Forelimb muscle (tissue), 1 donor: Measurements from ENCODE around the gene OR7G1. TPM values are rescaled to one million over a fixed set of nuclear protein-coding genes. Genes with fewer than 3 reads are reported as not detected.
A peak's percentile ranks its signal among the peaks of the same experiment; 100 is the strongest.

Experiments used
- DNase-seq: peaks from one replicate; pipeline ENCODE4 v3.0.0-alpha.2; 2013; ENCODE audit warnings: low read depth
- polyA plus RNA-seq: library from polyadenylated mRNA; unstranded; fragments of 120-200 nt; gene quantifications from one replicate; pipeline ENCODE4 v1.2.1, GENCODE V29; 2013; ENCODE audit not compliant: insufficient read length

The OR7G1 gene
- polyA plus RNA-seq, result not detected

- DNase-seq, result no peak
Observed at GRCh38 chr19:9115307-9115813, at the start of gene OR7G1. Gene OR7G1 (minus strand): TSS chr19:9115763. CDS start chr19:9115763, 0 bp downstream.

DNA sequence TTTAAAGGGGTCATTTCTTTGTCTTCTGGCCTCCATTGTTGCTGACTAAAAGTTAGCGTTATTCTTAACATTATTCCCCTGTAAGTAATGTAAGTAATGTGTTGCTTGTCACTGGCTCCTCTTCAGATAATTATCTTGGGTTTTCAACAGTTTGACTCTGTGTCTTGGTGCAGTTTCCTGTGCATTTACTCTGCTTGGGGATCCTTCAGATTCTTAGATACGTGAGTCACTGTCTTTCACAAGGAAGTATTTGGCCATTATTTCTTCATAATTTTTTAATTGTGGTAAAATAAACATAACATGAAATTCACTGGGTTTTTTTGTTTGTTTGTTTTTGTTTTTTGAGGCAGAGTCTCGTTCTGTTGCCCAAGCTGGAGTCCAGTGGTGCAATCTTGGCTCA, 49.7 kb upstream of the OR7G1 start:
- DNase-seq, result no peak

DNA sequence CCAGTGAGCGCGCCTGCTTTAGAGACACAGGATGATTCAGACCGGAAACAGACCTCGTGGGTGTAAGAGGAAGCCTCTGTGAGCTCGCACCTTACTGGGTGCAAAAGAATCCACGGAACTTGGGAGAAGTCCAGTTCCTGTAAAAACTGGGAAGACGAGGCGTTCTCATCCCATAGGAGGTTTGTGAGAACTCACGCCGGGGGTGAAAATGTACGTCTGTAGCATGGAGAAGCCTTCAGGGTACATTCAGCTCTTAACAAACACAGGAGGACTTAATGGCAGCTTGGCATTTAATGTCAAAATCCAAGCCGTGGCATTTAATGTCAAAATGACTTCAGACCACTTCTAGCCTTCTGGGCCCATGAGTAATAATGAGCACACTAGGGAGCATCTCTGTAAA, 45.9 kb upstream of the OR7G1 start:
- no peak for DNase-seq

- no peak for DNase-seq
Observed at GRCh38 chr19:9159891-9160290, 44.3 kb upstream of the OR7G1 start.

DNA sequence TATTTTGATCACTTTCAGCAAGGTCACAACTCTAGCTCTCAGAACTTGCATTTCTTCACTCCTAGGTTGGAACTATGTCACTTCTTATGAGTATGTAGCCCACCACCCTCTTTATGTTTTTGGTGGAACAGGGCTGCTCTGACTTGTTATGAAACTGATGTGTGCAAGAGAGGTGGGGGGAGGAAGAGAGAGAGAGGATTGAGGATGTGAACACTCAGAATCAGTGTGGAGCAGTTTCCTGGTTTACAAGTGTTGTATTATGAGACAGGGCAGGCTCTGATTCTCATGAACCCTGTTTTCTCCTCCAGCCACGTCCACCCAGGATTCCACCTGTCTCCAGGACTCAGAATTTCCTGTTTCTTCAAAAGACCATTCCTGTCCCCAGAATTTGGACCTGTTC, 40.7 kb upstream of the OR7G1 start:
- no peak for DNase-seq

- no peak for DNase-seq
Observed at GRCh38 chr19:9155591-9155990, 40.0 kb upstream of the OR7G1 start.

DNA sequence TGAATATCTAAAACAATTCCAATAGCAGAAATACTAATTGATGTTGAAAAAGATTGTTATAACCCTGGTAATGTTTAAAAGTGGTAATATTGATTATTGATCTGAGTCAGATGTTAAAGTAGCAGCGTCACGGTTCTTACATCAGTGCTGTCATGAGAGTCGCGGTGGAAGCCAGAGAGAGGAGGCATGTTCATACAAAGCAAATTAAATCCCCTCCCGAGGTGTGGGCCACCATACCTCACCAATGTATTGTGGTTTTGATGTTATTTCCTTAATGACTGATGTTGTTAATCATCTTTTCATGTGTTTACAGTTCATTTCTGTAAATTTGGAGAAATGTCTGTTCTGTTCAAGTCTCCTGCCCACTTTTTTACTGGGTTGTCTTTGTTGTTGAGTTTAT, 35.8 kb upstream of the OR7G1 start:
- DNase-seq, result no peak

GRCh38 chr19:9150650-9151049, 35.1 kb upstream of the OR7G1 start:
- DNase-seq, result no peak

DNA sequence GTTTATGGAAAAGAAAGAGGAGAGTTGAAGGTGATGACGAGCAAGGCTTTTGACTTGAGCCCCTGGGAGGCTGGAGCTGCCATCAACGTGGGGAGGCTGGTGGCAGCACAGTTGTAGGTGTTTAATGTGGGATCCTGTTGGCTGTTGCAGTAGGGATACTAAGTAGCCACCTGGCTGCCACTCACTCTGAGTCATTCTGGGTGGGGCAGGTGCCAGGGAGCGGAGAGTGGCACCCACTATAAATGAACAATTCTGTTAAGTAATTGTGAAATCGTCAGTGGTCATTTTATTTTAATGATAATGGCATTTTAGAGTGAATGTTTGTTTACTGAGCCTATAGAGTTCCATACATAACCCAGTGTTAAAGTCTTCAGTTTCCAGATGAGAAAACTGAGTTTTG, 34.4 kb upstream of the OR7G1 start:
- DNase-seq, result no peak

DNA sequence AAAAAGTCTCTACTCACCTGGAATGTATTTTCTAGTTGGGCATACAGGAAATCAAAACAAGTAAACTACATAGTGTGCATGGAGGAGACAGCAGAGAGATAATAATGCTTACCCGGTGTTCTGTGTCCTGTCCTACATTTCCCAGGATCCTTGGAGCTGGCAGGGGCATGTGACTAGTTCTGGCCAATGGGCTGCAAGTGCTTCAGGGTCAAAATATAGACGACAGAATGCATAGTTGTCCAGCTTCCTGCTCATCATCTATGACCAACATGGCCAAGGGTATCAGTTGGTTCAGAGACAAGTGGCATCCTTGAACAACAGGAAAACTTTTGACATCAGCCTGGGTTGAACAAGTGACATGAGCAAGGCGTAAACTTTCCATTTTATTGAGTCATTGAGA, 33.1 kb upstream of the OR7G1 start:
- no peak for DNase-seq

DNA sequence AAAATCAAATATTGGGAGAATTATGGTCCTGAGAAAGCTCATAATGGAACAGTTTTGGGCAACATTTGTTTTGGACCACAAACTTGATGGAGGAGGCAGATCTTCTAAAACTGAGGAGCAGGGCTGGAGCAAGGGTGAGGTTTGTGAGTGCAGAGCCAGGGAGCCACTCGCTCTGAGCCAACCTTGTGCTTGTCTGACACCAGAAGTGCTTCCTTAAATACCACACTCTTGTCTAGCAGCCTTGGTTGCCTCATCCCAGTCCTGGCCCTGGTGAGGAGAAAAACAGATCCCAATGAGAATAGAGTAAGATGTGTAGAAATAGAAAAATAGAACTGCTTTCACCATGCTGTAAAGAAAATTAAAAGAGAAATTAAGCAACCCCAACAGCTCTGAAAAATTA, 31.3 kb upstream of the OR7G1 start:
- no peak for DNase-seq

DNA sequence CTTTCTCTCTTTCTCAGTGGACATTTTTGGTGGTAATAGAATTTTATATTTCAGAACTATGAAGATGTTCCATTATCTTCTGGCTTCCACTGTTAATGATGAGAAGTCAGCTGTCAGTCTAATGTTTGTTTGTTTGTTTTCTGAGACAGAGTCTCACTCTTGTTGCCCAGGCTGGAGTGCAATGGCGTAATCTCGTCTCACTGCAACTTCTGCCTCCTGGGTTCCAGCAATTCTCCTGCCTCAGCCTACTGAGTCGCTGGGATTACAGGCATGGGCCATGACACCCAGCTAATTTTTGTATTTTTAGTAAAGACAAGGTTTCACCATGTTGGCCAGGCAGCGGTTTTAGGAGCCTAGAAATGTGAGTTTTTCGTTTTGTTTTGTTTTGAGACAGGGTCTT, 29.4 kb upstream of the OR7G1 start:
- no peak for DNase-seq

DNA sequence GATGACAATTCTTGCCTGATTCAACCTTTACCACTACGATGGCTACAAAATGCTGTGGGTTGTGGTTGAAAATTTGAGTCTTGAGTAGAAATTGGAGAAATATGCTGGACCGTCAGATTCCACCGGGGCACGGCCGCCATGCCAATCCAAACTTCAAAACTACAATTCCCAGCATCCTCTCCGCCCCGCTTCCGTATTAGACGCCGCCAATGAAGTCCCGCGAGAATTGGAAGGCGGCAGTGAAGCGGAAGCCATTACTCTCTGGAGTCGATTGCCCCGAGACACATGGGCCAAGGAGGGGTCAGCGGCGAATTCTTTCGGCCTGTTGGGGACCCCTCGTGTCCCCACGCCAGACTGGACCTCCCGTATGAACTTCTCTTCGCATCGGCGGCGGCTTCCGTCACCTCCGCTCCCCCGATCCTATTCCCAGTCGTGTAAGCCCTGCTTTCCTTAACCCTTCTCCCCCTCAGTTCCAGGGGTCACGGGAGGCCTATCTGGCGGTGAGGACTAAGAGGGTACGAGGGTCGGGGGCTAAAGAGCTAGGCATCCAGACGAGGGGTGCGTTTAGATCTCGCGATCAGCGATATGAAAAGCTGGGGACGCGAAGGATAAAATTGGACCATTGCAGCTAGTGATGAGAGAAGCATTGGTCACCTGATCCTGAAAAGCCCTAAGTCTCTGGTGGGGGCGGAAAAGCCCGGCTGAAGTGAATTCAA, 24.8 kb upstream of the OR7G1 start, which contains the start of gene ZNF317:
ZNF317 (plus strand) TSS at position 239 of the 716 bp plus-strand sequence. CDS start 15,620 bp downstream, outside the sequence.
- DNase-seq, result peak; percentile 91

DNA sequence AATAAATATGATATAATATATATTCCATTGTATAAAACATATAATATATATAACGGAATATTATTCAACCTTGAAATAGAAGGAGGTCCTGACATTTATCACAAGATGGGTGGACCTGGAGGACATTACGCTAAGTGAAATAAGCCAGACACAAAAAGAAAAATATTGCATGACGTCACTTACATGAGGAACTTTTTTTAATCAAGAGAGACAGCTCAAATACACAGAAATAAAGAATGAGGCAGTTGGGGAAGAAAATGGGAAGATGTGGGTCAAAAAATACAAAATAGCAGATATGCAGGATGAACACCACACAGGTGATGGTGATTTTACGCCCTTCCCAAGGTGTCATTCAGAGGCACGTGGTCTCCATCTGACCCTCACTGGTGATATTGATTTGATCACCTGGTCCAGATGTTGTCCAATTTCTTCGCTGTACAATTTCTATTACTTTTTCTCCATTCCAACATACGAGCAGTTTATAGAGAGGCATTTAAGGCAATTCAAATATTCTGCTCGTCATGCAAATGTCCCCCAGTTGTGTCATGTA, 24.1 kb upstream of the OR7G1 start:
- no peak for DNase-seq

DNA sequence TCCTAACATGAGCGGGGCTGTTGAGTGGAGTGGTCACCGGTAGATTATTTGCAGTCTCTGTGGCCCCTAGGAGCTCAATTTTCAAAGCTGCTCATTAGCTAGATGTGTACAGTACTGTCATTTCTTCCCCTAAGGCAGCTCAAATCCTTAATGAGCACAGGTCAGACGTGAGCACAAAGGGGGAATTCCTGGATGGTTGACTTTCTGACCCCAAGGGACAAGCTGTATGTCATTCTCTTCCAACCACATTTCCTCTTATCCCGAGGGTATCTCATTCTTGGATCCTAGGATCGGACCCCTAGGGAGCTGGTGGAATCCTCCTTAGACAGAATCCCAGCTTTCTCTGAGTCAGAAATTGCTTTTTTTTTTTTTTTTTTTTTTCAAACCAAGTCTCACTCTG, 16.9 kb upstream of the OR7G1 start:
- DNase-seq, result no peak

- DNase-seq, result no peak
Observed at GRCh38 chr19:9130965-9131364, 15.4 kb upstream of the OR7G1 start.

GRCh38 chr19:9128171-9128570, 12.6 kb upstream of the OR7G1 start:
- DNase-seq, result no peak

- no peak for DNase-seq
Observed at GRCh38 chr19:9126900-9127405, 11.4 kb upstream of the OR7G1 start, which contains the start of gene OR7G3. Gene OR7G3 (minus strand): TSS chr19:9126950. CDS start chr19:9126950, 0 bp downstream.

DNA sequence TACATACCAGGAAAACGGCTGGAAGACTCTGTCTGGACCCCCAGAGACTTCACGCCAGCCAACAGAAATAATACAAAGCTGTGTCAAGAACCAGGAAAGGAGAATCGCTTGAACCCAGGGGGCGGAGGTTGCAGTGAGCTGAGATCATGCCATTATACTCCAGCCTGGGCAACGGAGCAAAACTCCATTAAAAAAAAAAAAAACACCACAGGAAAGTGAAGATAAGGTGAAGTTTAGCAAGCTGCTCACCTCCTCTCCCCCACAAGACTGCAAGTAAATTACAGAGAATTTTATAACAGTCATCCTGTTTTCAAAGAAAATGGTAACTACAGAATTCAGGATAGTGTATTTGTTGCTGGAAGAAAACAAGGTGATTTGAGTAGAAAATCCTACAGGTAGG, 984 bp upstream of the OR7G1 start:
- no peak for DNase-seq

GRCh38 chr19:9109959-9110358, 5.6 kb downstream of the OR7G1 start:
- no peak for DNase-seq

- DNase-seq, result no peak
Observed at GRCh38 chr19:9107375-9107774, 8.2 kb downstream of the OR7G1 start, which contains the start of gene OR7G2. Gene OR7G2 (minus strand): TSS chr19:9107475. CDS start chr19:9103243, 4,232 bp downstream.

GRCh38 chr19:9086761-9087160, 28.8 kb downstream of the OR7G1 start, which contains the start of gene OR1M1:
Gene OR1M1 (plus strand): TSS chr19:9087061. CDS start chr19:9093245, 6,184 bp downstream.
- DNase-seq, result no peak

GRCh38 chr19:9078651-9079050, 36.9 kb downstream of the OR7G1 start:
- no peak for DNase-seq
